Activated T-cell treated with anti-CD3 and anti-CD28 coated beads for 4 hours (primary cell): ENCODE data around the gene BRSK1.

Experiments used
- DNase-seq: peaks from one replicate; pipeline ENCODE4 v3.0.0-alpha.2; 2020

The BRSK1 gene

GRCh38 chr19:55254625-55254977, 29.2 kb upstream of the BRSK1 start:
- DNase-seq = no peak

GRCh38 chr19:55255618-55256423, 28.0 kb upstream of the BRSK1 start:
- DNase-seq = peak; percentile 31

GRCh38 chr19:55256562-55257460, 27.0 kb upstream of the BRSK1 start:
- DNase-seq = no peak

GRCh38 chr19:55257461-55258420, 26.1 kb upstream of the BRSK1 start:
- DNase-seq = no peak

GRCh38 chr19:55258476-55258827, 25.3 kb upstream of the BRSK1 start:
- DNase-seq = no peak

GRCh38 chr19:55258828-55259539, 24.8 kb upstream of the BRSK1 start, which contains the start of gene PPP6R1:
Gene PPP6R1, minus strand, starts transcription at chr19:55259017. Its CDS starts 11,914 bp downstream, at chr19:55247103.
- peak; percentile 90 for DNase-seq

- no peak for DNase-seq
These were observed 24.1 kb upstream of the BRSK1 start for GRCh38 chr19:55259540-55260210.

GRCh38 chr19:55261671-55262126, 22.1 kb upstream of the BRSK1 start:
- no peak for DNase-seq

- DNase-seq = no peak
These were observed 21.4 kb upstream of the BRSK1 start for GRCh38 chr19:55262359-55262758.

- no peak for DNase-seq
These were observed 19.3 kb upstream of the BRSK1 start for GRCh38 chr19:55264531-55264930.

- no peak for DNase-seq
These were observed 18.6 kb upstream of the BRSK1 start for GRCh38 chr19:55265173-55265572.

- no peak for DNase-seq
These were observed 17.9 kb upstream of the BRSK1 start for GRCh38 chr19:55265723-55266386.

GRCh38 chr19:55266404-55266803, 17.4 kb upstream of the BRSK1 start:
- DNase-seq = no peak

GRCh38 chr19:55266840-55267239, 17.0 kb upstream of the BRSK1 start:
- DNase-seq = no peak

- DNase-seq = no peak
These were observed 14.5 kb upstream of the BRSK1 start for GRCh38 chr19:55269299-55269698.

- no peak for DNase-seq
These were observed 13.4 kb upstream of the BRSK1 start for GRCh38 chr19:55270172-55270942.

- DNase-seq = no peak
These were observed 11.7 kb upstream of the BRSK1 start for GRCh38 chr19:55272142-55272541.

GRCh38 chr19:55273978-55274707, 9.7 kb upstream of the BRSK1 start:
- DNase-seq = no peak
